ENCODE measurements around the gene TBC1D1.

TBC1D1 gene

DNA sequence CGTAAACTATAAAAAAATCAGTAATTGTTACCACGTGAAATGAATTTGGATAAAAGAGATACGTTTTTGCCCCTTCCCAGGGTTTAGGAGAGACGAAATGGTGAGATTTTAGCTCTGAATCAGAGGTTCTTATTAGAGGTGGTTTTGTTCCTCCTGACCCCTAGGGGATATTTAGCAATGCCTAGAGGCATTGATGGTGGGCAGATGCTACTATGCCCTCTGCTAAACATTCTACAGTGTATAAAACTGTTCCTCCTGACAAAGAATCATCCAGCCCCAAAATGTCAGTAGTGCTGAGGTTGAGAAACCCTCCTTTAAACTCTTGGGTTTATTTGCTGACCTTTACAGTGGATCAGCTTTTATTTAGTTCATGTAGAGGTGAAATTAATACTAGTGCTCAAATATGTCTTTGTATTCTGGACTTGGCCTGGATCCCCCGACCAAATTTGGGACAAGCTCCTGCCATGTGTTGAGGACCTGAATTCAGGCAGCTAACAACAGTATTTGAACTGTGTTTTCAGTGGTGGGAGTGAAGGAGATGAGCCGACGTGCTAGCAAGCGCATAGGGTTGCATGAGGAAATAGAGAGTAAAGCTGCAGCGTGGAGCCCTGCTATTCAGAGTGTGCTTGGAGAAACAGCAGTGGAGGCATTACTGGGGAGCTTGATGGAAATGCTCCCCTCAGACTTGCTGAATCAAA, 195.4 kb downstream of the TBC1D1 start:
- no peak for DNase-seq

DNA sequence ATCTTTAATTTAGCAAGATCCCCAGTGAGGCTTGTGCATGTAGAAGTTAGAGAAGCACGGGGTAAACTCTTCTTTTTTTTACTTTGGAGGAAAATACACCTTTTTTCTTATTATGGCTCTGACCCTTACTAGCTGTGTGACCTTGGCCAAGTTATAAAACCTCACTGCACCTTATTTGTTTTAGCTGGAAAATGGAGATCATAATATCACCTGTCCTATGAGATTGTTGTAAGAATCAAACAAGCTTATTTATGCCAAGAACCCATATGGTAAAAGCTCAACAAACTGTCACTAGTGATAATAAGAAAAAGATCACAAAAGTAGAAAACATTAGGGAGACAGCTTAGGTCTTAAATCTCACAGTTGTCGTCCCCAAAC, 196.0 kb downstream of the TBC1D1 start:
- DNase-seq: no peak

DNA sequence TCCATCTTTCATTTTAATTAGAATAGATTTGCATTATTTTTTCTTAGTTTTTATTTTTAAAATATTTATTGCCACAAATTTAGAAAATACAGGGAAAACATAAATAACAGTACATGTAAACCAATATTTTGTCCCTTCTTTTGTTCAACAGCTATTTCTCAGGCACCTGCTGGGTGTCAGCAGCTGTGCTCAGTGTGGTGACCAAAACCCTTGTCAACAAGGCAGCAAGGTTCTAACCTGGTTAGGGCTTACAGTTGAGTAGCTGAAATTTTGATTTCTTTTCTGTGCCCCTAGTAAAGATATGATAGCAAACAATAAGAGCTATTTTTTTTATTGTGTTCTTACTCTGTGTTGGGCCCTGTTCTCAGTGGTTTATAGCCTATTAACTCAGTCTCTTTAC, 197.4 kb downstream of the TBC1D1 start:
- DNase-seq: no peak

DNA sequence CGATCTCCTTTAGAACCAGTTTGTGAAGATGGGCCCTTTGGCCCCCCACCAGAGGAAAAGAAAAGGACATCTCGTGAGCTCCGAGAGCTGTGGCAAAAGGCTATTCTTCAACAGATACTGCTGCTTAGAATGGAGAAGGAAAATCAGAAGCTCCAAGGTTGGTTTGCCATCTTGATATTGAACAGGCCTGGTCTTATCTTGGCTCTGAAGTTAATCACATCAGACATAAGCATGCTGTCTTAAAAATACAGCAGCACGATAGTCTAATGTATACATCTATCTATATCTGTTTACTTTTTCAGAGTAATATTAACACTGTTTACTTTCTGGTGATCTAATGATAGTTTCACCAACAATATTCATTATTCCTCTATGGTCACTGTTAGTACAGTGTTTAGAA, 199.1 kb downstream of the TBC1D1 start:
- DNase-seq: no peak

DNA sequence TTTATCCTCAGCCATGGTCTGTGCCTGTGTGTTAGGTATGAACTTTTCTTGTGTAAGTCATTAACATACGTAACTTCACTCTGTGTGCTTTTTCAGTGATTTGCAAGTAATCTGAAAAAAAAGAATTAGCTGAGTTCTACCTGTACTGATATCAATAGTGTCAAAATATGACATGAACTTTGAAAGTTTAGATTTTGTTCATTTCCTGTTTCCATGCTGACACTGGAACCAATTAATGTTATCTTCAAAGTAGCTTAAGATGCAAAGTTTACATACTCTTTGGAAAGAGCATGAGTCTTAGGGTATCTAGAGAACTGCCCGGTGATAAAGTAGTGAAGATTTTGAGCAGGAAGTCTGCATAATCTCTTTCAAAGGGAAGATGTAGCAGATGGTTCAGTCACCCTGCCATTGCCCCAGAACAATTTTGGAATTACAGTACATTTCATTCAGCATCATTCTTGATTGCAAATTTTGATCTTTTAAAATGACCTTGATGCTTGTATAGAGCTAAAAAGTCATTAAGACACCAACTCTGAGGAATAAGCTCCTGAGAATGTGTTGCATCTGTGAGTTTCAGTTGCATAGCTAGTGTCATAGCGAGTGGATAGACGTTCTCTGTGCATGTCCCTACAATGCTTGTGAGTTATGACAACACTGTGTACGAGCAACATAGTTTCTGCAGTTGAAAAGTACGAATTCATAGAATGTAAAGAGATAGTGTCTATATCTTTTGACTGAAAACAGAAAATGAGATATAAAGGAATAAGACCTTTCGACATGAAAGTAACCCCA, 199.8 kb downstream of the TBC1D1 start:
- no peak for DNase-seq

DNA sequence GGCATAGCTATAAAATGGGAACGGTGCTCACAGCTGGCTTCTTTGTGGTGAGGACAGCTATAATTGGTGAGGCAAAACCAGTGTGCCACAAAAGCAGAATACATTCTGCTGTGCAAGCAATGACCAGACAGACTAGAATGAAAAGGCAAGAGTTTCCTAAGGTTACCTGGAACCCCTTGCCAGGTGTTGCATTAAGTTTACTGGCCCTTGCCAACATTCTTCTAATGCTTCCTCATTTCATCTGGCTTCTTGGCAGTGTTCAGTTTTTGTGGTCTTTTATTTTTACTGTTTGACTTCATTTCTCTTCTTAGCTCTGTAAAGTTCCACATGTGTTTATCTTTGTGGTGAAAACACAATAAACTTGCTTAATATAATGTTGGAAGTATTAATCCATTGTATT, 200.8 kb downstream of the TBC1D1 start:
- no peak for DNase-seq

DNA sequence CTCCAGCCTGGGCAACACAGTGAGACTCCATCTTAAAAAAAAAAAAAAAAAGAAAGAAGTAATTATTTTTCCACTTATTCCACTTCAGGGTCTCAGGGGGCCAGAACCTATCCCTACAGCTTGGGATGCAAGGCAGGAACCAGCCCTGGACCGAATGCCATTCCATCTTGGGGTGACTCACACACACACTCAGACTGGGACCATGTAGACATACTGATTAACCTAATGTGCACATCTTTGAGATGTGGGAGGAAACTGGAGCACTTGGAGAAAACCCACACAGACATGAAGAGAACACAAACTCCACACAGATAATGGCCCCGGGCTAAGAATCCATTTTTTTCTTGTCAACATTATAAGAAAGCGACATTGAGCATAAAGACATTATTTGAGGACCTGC, 201.8 kb downstream of the TBC1D1 start:
- no peak for DNase-seq

DNA sequence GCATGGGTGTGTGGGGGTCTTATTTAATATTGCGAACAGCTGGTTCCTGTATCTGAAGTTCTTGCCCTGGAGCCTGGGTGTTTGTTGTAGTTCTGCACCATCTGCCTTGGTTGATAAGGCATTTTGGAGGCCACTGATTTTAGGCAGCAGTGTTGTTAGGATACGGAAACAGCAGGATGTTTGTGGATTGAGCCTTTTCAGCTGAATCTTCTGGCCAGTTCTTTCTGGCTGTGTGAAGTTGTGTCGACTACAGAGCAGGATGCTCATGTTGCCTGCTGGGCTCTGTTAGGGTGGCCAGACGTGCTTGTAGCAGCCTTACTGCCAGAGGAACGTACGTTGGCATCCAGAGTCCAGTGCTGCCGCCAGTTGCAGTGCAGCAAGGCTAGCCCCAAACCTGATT, 203.5 kb downstream of the TBC1D1 start:
- no peak for DNase-seq

DNA sequence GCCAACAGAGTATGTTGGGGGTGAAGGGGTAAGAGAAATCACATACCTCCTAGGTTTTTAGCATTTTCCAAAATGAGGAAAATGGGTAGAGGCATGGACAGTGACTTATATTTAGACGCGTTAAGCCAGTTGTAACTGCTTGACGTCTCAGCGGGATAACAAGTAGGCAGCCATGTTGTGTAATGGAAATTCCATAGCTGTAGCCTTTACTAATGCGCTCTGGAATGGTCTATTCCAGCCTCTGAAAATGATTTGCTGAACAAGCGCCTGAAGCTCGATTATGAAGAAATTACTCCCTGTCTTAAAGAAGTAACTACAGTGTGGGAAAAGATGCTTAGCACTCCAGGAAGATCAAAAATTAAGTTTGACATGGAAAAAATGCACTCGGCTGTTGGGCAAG, 204.8 kb downstream of the TBC1D1 start:
- no peak for DNase-seq

DNA sequence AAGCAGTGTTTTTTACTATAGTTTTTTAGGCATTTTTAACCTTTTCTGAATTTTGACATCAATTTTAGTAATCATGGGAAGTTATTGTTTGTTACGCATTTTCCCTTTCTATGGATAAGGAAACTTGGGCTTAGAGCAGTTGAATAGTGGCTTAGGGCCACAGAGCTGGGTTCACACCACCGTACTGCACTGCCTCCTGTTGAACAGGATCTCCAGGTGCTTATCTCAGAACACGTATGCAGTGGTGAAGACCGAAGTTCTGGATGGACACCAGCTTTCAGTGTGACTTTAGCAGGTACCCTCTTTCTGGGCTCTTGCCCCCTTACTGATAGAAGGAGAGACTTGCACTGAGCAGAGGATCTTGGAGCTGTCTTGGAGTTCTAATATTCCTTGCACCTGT, 206.9 kb downstream of the TBC1D1 start:
- no peak for DNase-seq

DNA sequence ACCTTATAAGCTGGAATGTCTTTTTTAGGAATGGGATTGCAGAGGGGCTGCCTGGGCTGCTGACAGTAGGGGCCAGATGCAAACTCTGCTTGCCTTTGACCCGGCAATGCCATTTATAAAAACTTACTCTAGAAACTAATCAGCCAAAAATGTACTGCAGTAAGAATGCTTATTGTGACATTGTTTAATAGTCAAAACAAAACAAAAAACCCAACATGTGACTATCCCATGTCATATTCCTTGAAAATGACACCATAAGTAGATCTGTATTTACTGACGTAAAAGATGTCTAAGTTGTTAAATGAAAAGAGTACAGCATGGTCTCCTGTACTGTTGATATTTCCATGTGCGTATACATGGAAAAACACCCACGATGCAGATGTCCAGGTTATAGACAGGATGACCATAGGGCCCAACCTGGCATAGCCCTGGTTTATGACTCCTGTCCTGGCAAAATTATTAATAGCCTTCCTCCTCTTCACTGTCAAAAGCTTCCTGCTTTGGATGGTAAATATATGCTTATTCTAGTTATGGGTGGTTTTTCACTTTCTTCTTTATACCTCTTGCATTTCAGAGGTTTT, 208.2 kb downstream of the TBC1D1 start:
- DNase-seq: no peak

DNA sequence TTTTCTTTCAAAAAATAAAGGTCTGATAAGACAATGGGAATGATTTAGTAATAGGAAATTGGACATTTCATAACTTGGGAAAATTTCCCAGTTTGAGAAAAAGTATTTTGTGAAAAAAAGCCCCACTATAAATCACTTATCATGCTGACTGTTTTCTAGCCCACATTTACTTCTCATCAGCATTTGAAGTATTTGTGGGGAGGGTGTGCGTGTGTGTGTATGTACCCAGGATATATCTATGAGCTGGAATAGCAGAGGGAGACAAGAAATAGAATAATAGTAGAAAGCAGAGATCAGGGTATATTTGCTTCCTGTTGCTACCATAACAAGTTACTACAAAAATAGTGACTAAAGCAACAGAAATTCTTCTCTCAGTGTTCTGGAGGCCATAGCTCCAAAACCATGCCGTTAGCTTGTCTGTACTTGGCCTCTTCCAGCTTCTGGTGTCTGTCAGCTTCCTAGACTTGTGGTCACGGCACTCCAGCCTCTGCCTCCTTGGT, 209.1 kb downstream of the TBC1D1 start:
- DNase-seq: no peak

DNA sequence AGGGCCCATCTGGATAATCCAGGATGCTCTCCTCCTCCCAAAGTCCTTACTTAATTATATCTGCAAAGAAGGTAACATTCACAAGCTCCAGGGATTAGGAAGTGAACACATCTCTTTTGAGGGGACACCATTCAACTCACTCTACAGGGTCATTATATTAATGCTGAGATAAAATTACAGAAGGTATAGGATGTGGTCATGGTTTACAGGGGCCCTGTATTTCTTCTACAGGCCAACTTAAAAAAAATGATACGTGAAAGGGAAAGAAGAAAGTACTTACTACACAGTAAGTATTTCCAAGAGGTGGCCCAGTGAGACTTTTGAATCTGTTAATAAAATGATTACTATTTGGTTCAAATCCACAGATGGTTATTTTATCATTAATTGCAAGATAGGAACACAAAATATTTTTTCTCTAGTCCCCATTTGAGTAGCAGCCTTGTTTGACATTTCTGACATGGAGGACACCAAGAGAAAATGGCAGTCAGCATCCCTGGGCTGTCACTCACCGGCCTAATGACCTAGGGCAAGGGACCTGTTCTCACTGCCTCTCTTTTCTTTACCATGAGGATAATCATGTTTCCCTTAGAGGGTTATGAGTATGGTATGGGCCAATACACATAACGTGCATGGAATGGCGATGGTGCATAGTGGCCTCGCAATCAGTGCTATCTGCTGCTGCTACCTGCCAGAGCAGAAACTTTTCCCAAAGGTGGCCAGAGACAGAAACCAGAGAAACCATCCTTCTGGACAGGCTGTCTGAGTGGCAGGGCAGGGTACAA, 209.8 kb downstream of the TBC1D1 start:
- no peak for DNase-seq

DNA sequence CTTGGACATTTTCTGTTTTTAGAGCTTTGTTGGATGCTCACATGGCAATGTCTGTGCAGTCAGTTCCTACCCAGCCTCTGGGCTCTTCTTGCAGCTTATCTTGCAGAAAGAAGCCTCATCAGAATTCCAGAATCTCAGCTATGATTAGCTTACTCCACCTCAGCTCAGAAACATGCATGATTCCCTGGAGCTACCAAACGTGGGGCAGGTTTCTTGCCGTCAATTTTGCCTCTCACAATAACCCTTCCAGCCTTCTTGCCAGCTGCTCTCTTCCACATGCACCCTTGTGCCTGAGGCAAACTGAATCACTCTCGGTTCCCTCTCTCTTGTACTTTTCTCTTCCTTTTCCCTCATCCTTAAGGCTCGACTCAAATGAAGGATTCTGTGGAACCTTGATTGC, 210.7 kb downstream of the TBC1D1 start:
- no peak for DNase-seq

DNA sequence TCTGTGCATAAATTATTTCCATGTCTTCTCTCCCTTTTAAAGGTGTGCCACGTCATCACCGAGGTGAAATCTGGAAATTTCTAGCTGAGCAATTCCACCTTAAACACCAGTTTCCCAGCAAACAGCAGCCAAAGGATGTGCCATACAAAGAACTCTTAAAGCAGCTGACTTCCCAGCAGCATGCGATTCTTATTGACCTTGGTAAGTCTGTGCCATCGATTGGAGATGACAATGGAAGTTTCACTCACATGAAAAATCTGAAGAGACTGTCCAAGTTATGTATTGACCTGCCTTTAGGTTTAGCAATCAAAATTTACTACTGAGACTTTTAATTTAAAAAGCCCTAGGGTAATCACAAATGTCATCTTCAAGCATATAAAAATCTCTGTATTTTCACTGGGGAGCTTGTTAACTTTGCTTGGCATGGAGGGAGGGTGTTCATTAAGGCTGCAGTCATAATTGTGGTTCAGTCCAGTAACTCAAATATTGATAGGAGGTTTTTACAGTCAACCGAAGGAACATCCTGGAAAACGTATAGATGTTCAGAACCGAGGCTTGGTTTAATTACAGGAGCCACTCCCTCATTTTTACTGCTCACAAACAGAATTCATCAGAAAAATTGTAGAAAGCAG, 212.2 kb downstream of the TBC1D1 start:
- DNase-seq: no peak

DNA sequence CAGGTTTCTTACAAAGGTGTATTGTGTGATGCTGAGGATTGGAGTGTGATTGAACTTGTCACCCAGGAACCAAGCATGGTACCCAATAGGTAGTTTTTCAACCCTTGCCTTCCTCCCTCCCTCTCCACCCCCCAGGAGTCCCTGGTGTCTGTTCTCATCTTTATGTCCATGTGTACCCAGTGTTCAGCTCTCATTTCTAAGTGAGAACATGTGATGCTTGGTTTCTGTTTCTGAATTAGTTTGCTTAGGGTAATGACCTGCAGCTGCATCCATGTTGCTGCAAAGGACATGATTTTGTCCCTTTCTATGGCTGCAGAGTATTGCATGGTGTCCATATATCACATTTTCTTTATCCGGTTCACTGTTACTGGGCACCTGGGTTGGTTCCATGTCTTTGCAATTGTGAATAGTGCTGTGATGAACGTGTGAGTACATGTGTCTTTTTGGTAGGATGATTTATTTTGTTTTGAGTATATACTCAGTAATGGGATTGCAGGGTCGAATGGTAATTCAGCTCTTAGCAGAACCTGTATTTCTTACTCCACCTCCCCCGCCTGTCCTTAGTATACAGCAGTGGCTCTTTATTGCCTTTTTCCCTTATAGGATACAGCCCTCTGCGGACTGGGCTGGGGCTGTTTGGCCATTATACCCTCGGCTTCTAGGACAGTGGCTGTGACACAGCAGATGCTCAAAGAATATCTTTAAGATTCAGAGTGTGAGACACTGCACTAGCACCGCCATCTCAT, 214.8 kb downstream of the TBC1D1 start:
- no peak for DNase-seq

DNA sequence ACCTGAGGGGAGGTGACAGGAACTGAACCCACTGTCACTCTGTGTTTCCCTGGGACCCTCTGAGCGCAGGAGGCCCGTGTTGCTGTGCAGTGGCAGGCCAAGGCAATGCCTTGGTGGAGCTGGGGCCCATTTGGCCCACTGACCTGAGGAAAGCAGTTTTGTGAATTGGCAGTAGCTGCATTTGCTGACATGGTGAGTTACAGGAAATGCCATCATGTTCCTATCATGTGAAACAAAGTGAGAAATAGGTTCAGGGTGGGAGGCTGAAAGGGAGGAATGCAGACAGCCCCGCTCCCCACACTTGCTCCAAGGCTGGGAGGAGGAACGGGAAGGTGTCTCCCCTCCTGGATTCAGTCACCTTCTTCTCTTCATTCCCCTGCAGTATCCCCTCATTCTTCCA, 215.4 kb downstream of the TBC1D1 start:
- DNase-seq: no peak

DNA sequence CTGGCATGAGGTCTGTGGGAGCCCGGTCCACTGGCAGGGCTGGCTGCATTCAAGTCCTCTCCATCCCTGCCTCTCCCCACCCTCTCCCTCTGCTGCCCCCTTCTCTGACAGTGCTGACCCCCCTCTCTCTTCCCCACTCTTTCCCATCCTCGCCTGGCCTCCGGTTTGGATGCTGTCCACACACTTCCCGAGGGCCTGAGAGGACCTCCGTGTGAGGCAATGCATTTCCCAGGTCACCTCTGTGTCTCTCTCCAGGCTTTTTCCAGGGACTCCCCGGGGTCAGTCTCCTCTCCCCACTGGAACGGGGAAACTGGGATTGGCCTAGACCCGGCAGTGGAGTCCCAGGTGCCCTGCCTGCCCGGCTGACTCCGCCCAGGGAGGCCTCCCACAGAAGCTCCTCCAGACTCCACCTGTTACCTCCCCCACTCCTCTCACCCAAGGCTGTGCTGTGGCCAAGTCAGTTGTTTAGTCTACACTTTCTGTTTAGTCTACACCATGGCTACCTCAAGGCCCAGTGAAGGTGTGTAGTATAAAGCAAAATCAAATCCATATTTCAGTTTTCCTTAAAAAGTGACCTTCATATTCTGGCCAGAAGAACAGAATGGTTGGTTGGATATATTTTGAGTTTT, 216.1 kb downstream of the TBC1D1 start:
- DNase-seq: no peak

DNA sequence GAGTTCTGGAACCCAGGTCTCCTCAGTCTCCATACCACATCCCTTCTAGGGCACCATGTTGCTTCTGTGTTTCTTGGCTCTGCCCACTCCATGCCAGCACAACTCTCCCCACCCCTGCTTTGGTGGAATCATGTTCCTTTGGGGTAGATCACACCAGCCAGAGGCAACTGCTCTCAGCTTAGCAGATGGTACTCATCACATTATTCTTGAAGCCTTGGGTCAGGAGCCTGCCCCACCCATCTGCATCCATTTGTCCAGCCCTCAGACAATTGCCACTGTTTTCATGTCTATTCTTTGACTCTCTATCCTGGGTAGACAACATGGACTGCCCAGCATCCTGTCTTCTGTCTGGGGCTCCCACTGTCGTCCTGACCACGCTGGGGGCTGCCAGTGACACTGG, 216.9 kb downstream of the TBC1D1 start:
- DNase-seq: no peak

DNA sequence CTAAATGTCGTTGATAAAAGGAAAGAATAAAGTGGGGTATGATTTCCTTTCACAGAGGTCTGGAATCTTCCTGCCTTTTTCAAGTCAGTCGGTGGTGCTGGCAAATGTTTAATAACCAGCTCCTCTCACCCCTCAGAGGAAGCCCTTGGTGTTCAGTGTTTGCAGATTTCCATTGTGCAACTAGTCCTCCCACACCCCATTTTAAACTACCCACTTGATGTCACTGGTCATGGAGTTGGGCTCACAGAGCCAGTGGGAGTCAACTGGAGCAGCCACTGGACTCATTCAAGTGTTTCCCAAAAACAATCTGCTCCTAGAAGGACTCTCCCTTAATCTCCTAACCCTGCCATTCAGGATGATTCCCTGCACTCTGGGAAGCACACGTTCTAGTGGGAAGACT, 218.5 kb downstream of the TBC1D1 start:
- no peak for DNase-seq

DNA sequence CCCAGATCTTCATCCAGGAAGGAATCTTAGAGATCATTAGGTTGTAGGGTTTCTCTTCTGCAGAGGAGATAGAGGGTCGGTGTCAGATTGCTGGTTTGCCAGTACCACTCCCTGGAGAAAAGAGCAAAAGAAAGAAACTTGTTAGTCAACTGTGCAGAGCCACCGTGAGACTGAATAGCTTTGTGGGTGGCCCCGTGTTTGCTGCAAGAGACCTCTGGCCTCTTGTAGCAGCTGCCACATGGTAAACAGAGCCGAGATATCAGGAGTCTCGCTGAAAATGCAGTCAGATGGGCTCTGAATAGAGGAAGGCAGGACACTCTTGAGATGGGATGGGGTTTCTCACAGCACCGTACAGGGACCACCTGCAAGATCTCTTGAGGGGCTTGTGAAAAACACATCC, 219.0 kb downstream of the TBC1D1 start:
- no peak for DNase-seq

DNA sequence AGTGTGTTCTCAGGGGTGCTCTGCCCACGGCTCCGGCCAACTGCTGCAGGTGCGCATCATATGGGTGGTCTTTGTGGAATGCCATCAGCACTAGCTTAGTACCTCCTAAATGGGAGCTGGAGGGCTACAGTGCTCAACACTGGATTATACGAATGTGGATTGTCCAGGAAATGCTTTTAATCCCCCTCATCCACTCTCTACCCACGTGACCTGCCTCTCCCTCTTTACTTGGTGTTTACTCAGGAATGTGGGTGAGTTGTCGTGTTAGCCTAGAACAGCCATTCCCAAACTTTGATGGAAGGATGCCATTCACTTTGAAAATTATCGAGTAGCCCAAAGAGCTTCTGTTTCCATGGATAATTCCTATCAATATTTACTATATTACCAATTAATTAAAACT, 220.1 kb downstream of the TBC1D1 start:
- no peak for DNase-seq
